Kidney (tissue), 14 donors: ENCODE results near the gene MBNL1. TPM values are rescaled to one million over a fixed set of nuclear protein-coding genes. Genes with fewer than 3 reads are reported as not detected.

Experiments
- DNase-seq, 5 donors: peaks; one replicate each; pipeline ENCODE4 v3.0.0-alpha.2; 2013 to 2020
- FAIRE-seq: peaks from 2 replicates; lab custom pipeline; 2012; peaks lifted over from hg19 to GRCh38; lab: Jason Lieb, UNC
- H3K27ac ChIP-seq, 2 donors: one replicate each; pipeline ENCODE4 v1.7.0; 2013; ENCODE audit warnings: low read depth in 2 of 2, low read length in 2 of 2, inconsistent platforms in 1 of 2
- H3K27me3 ChIP-seq: one replicate; pipeline ENCODE4 v1.7.1; 2013; ENCODE audit warnings: low read length, inconsistent platforms; ENCODE audit not compliant: control insufficient read depth, insufficient read depth
- H3K36me3 ChIP-seq, 3 donors: one replicate each; pipeline versions ENCODE4 v1.7.0 to v1.7.1; 2013; ENCODE audit warnings: low read length in 3 of 3, control low read depth in 1 of 3, inconsistent platforms in 1 of 3; ENCODE audit not compliant: insufficient read depth in 3 of 3, control insufficient read depth in 2 of 3
- H3K4me1 ChIP-seq, 3 donors: one replicate each; pipeline versions ENCODE4 v1.7.0 to v1.7.1; 2013; ENCODE audit warnings: low read length in 3 of 3, inconsistent platforms in 1 of 3, low read depth in 1 of 3; ENCODE audit not compliant: control insufficient read depth in 2 of 3, insufficient read depth in 2 of 3
- H3K4me3 ChIP-seq, 3 donors: one replicate each; pipeline versions ENCODE4 v1.7.0 to v1.8.1; 2013; ENCODE audit warnings: low read length in 3 of 3, control low read depth in 1 of 3, inconsistent platforms in 1 of 3
- H3K9ac ChIP-seq, 3 donors: one replicate each; pipeline versions ENCODE4 v1.7.0 to v1.7.1; 2013; ENCODE audit warnings: low read length in 3 of 3, control low read depth in 1 of 3, inconsistent platforms in 1 of 3
- H3K9me3 ChIP-seq, 3 donors: one replicate each; pipeline versions ENCODE4 v1.7.0 to v1.7.1; 2013; ENCODE audit warnings: low read length in 3 of 3, control low read depth in 1 of 3, inconsistent platforms in 1 of 3; ENCODE audit not compliant: control insufficient read depth in 2 of 3, insufficient read depth in 1 of 3
- CTCF ChIP-seq: IDR thresholded peaks from 3 replicates; pipeline ENCODE4 v1.5.1; 2012; ENCODE audit warnings: mild to moderate bottlenecking, moderate library complexity, borderline replicate concordance; ENCODE audit not compliant: insufficient read depth; ENCODE audit errors: extremely low read depth
- intact Hi-C: fragments of 100-400 bp; cut with DNase I; formaldehyde crosslinking; loops from one replicate; pipeline ENCODE4 v1.11.1; 2022
- polyA plus RNA-seq: library from polyadenylated mRNA; stranded (reverse); fragments of 350-450 nt; fragmentation: Illumina TruSeq; extraction: RNeasy Lipid Tissue Mini Kit (QIAGEN cat#74804); gene quantifications from one replicate; pipeline ENCODE4 v1.2.3, GENCODE V29; 2014; ENCODE audit warnings: low read depth, low replicate concordance; ENCODE audit not compliant: insufficient read depth
- total RNA-seq: library from RNA; stranded (reverse); fragmentation: NEBNext Ultra II Directional; extraction: Animal tissue kit (Norgen Biotek cat#: 25700); gene quantifications from one replicate; pipeline ENCODE4 v1.2.1, GENCODE V29; 2021
- donor health status: control.
- donor health status: control.
- donor health status: control.
- donor health status: control.
- donor health status: control.
- donor health status: DM: yes; HTN: yes; CAD: no.
- donor health status: Normal renal cell carcinoma (clear cell type).

MBNL1 gene
- total and polyA plus RNA-seq, 2 donors from 2014 or later = 22.0 to 167 TPM

DNA sequence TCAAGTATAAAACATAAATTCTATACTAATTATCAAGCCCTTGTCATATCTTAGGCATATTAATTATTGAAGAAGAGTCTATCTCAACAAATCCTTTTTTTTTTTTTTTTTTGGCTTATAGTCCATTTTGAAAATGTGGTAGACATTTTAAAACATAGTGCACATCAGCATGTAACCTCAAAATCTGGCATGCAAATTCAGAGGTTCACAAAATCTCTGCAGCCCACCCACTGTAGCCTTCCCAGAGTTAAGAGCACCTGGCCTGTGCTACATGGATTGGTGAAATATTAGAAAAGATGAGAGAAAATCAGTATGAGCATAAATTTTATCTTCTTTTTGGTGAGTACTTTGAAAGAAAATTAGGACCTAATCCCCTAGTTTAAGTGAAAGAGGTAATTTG, 84.8 kb downstream of the MBNL1 start:
- no peaks in the 10 kb centered on the region for H3K9me3 ChIP-seq
- no peaks in the 10 kb centered on the region for H3K27me3 ChIP-seq
- TF ChIP-seq CTCF = no peak
- no peak overlapping the region for H3K9ac ChIP-seq
- H3K36me3 ChIP-seq = no peaks in the 10 kb centered on the region
- FAIRE-seq (no peak), DNase-seq (no peak)
- H3K4me1 ChIP-seq = peaks cover 0 to 10% (median 0%) of the 10 kb centered on the region in 3 donors
- intact Hi-C loops = no loop called here
- H3K27ac ChIP-seq = no peak overlapping the region
- no peak overlapping the region for H3K4me3 ChIP-seq

- no peak for TF ChIP-seq CTCF
- no peak for DNase-seq
- Histone ChIP-seq H3K27me3 (no peaks in the 10 kb centered on the region), H3K4me1 (peaks cover 0 to 15% (median 0%) of the 10 kb centered on the region in 3 donors), H3K4me3 (no peak overlapping the region), H3K9ac (no peak overlapping the region), H3K9me3 (no peaks in the 10 kb centered on the region), H3K27ac (no peak overlapping the region), H3K36me3 (no peaks in the 10 kb centered on the region)
- FAIRE-seq = no peak
- intact Hi-C loops = no loop called here
Observed at GRCh38 chr3:152355744-152356665, 87.3 kb downstream of the MBNL1 start.

- FAIRE-seq (no peak), DNase-seq (no peak)
- Histone ChIP-seq H3K36me3 (no peaks in the 10 kb centered on the region), H3K4me1 (peaks cover 0 to 15% (median 0%) of the 10 kb centered on the region in 3 donors), H3K27ac (no peak overlapping the region), H3K4me3 (no peak overlapping the region), H3K9me3 (no peaks in the 10 kb centered on the region), H3K27me3 (no peaks in the 10 kb centered on the region), H3K9ac (no peak overlapping the region)
- intact Hi-C loops = no loop called here
- no peak for TF ChIP-seq CTCF
Observed at GRCh38 chr3:152356870-152357276, 88.1 kb downstream of the MBNL1 start.
